SU-DHL-6 (cell line): ENCODE results near the gene ADAMTS16.

Source experiments
- CTCF ChIP-seq: fragments of 200-600 bp; sonication (generic); IDR thresholded peaks from one replicate; pipeline ENCODE4 v1.5.1; 2017; ENCODE audit warnings: antibody characterized with exemption, mild to moderate bottlenecking, low read length, moderate library complexity; ENCODE audit not compliant: insufficient read depth, poor library complexity, severe bottlenecking
- EZH2phosphoT487 ChIP-seq: fragments of 200-600 bp; sonication (generic), shearing (Covaris generic); conservative IDR thresholded peaks from 2 replicates; pipeline ENCODE4 v1.6.1; 2018; ENCODE audit warnings: mild to moderate bottlenecking, antibody characterized with exemption, low read length, moderate library complexity, mixed read lengths

- TF ChIP-seq CTCF (no peak), EZH2phosphoT487 (no peak)
These were observed 43.1 kb downstream of the ADAMTS16 start for GRCh38 chr5:5183189-5183699.
